Measurements from ENCODE around the gene TUBGCP2. TPM values are rescaled to one million over a fixed set of nuclear protein-coding genes. Genes with fewer than 3 reads are reported as not detected.

Gene TUBGCP2
- total RNA-seq, 1 experiment from 2014 or later = 35.4 TPM

GRCh38 chr10:133293810-133294119 is 14.9 kb downstream of the TUBGCP2 start:
- Histone ChIP-seq H3K4me2 (ENCODE audit: low read length) (no peak overlapping the region), H3K36me3 (ENCODE audit: control insufficient read depth in 1 of 2, insufficient read depth in 2 of 2, low read length in 2 of 2) (no peaks in the 10 kb centered on the region; a peak in 1 of 4 replicates), H3K4me3 (replicated peaks in 1 of 2; ENCODE audit: low read depth in 1 of 2, low read length in 2 of 2) (no peak overlapping the region), H3K4me1 (ENCODE audit: control insufficient read depth in 1 of 2, insufficient read depth in 2 of 2, low read length in 2 of 2) (peaks cover 0 to 6% of the 10 kb centered on the region in 2 experiments; a peak in 1 of 4 replicates), H3K9me3 (ENCODE audit: control insufficient read depth in 1 of 2, insufficient read depth in 1 of 2, low read depth in 1 of 2, low read length in 2 of 2) (no peaks in the 10 kb centered on the region), H4K20me1 (ENCODE audit: insufficient read depth) (no peaks in the 10 kb centered on the region), H2AFZ (ENCODE audit: low read depth, low read length, poor library complexity, severe bottlenecking) (no peak overlapping the region), H3K27ac (ENCODE audit: low read depth, low read length) (no peak overlapping the region), H3K79me2 (ENCODE audit: insufficient read depth, low read length) (no peaks in the 10 kb centered on the region), H3K9ac (ENCODE audit: low read length) (no peak overlapping the region), H3K9me2 (ENCODE audit: insufficient read depth) (no peaks in the 10 kb centered on the region), H3K27me3 (ENCODE audit: insufficient read depth, low read length) (no peaks in the 10 kb centered on the region)
- DNase-seq (ENCODE audit: low read depth, low spot score) (no peak), ATAC-seq (no peak)
- ChIA-PET POLR2A (no interaction called here), CTCF (no interaction called here), RAD21 (ENCODE audit: low non-redundant PET in 1 of 2, low total read pairs in 2 of 2, uncharacterized antibody in 2 of 2, unreplicated experiment in 2 of 2) (no interaction called here)
- BruUV-seq (replicated peaks) = no TSS peak
- intact Hi-C loops (cut with micrococcal nuclease) = no loop called here
- no peak for TF ChIP-seq JUND (IDR thresholded peaks at IDR 0.05)
- TF ChIP-seq EZH2phosphoT487 (IDR thresholded peaks at IDR 0.05; ENCODE audit: borderline replicate concordance) = no peak
- no peak for TF ChIP-seq EZH2 (IDR thresholded peaks at IDR 0.05)
- TF ChIP-seq YY1 (IDR thresholded peaks at IDR 0.05; ENCODE audit: extremely low read depth, insufficient replicate concordance, low read depth, low read length) = no peak
- no peak for TF ChIP-seq REST (IDR thresholded peaks at IDR 0.05; ENCODE audit: low read depth)
- no peak for TF ChIP-seq ZBTB33 (IDR thresholded peaks at IDR 0.05; ENCODE audit: extremely low read depth, insufficient replicate concordance, low read length)
- TF ChIP-seq TCF7L2 (IDR thresholded peaks at IDR 0.05; ENCODE audit: borderline replicate concordance, extremely low read depth, insufficient read depth, insufficient read length) = no peak
- no peak for TF ChIP-seq SRF (IDR thresholded peaks at IDR 0.05; ENCODE audit: low read depth)
- no peak for TF ChIP-seq SIN3A (IDR thresholded peaks at IDR 0.05; ENCODE audit: low read depth)
- no peak for TF ChIP-seq POLR2AphosphoS5 (IDR thresholded peaks at IDR 0.05; ENCODE audit: low read depth, low read length)
- TF ChIP-seq CBX3 (IDR thresholded peaks at IDR 0.05; ENCODE audit: low read depth) = no peak
- no peak for TF ChIP-seq ELF1 (IDR thresholded peaks at IDR 0.05; ENCODE audit: borderline replicate concordance, low read depth)
- TF ChIP-seq ZFX (IDR thresholded peaks at IDR 0.05) = no peak
- TF ChIP-seq ATF3 (IDR thresholded peaks at IDR 0.05) = no peak
- TF ChIP-seq SP1 (IDR thresholded peaks at IDR 0.05; ENCODE audit: low read depth) = no peak
- no peak for TF ChIP-seq CTCF (IDR thresholded peaks at IDR 0.05 in 2 of 3, conservative IDR thresholded peaks at IDR 0.05 in 1 of 3; ENCODE audit: borderline replicate concordance in 1 of 3, insufficient read depth in 1 of 3, low read depth in 2 of 3, low read length in 2 of 3)
- TF ChIP-seq FOSL1 (IDR thresholded peaks at IDR 0.05; ENCODE audit: low read depth) = no peak
- no peak for TF ChIP-seq MAX (IDR thresholded peaks at IDR 0.05)
- TF ChIP-seq EGR1 (IDR thresholded peaks at IDR 0.05; ENCODE audit: low read depth) = no peak
- TF ChIP-seq CEBPB (IDR thresholded peaks at IDR 0.05; ENCODE audit: low read depth) = no peak
